ENCODE measurements around the gene AOC2. TPM values are rescaled to one million over a fixed set of nuclear protein-coding genes. Genes with fewer than 3 reads are reported as not detected.

The AOC2 gene
- total RNA-seq, 1 experiment from 2014 or later: 7.1 TPM

DNA sequence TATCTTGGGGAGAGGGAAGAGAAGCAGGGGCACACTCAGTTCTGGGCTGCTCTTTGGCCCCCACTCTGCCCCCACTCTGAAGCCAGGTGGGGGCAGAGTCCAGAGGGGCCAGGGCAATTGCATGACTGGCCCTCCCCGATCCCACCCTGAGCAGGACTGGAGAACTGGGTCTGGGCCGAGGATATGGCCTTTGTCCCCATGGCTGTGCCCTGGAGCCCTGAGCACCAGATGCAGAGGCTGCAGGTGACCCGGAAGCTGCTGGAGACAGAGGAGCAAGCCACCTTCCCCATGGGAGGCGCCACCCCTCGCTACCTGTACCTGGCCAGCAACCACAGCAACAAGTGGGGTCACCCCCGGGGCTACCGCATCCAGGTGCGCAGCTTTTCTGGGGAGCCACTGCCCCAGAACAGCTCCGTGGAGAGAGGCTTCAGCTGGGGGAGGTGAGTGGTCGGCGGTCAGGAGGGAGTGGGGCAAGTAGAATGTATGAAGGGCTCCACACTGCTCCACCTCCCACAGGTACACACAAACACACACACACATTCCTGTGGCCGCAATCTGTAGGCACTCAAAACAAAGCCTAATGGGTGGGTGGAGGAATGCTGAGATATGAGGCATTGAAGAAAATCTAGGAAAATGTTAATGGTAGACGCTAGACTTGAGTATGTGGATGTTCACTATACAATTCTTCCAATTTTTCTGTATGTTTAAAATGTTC is 28.0 kb downstream of the AOC2 start:
- no CpG with 5 or more reads among the region's 13 CpGs for WGBS (ENCODE audit: extremely low coverage, insufficient read length, low lambda C conversion rate)
- H2BK20ac ChIP-seq (ENCODE audit: low read depth, low read length, poor library complexity, severe bottlenecking): no peak overlapping the region
- no peak overlapping the region for H3K23ac ChIP-seq (ENCODE audit: insufficient read length, low read depth, low read length)
- H4K91ac ChIP-seq (ENCODE audit: insufficient read length, low read depth, low read length): no peak overlapping the region
- H2AFZ ChIP-seq (ENCODE audit: low read length): no peak overlapping the region
- H3K4me2 ChIP-seq (ENCODE audit: insufficient read depth, insufficient read length, low read length): no peak overlapping the region
- H4K20me1 ChIP-seq (ENCODE audit: control insufficient read depth, insufficient read depth, insufficient read length): no peaks in the 10 kb centered on the region
- no peak overlapping the region for H3K4ac ChIP-seq (ENCODE audit: low read depth, low read length)
- TF ChIP-seq, protein P1, sequence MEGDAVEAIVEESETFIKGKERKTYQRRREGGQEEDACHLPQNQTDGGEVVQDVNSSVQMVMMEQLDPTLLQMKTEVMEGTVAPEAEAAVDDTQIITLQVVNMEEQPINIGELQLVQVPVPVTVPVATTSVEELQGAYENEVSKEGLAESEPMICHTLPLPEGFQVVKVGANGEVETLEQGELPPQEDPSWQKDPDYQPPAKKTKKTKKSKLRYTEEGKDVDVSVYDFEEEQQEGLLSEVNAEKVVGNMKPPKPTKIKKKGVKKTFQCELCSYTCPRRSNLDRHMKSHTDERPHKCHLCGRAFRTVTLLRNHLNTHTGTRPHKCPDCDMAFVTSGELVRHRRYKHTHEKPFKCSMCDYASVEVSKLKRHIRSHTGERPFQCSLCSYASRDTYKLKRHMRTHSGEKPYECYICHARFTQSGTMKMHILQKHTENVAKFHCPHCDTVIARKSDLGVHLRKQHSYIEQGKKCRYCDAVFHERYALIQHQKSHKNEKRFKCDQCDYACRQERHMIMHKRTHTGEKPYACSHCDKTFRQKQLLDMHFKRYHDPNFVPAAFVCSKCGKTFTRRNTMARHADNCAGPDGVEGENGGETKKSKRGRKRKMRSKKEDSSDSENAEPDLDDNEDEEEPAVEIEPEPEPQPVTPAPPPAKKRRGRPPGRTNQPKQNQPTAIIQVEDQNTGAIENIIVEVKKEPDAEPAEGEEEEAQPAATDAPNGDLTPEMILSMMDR (conservative IDR thresholded peaks at IDR 0.05): no peak
- Mint-ChIP-seq H3K27ac (peak overlapping the region in 1 of 3 experiments; percentile 44; a peak in 1 of 7 replicates), H3K4me1 (peaks cover 5% of the 10 kb centered on the region in 2 experiments; a peak in 3 of 4 replicates), H3K9me3 (peaks cover 21 to 23% of the 10 kb centered on the region in 2 experiments), H3K4me3 (no peak overlapping the region), H3K36me3 (ENCODE audit: insufficient read depth in 1 of 3, low read depth in 3 of 3) (peaks cover 0 to 9% (median 7%) of the 10 kb centered on the region in 3 experiments; a peak in 6 of 7 replicates), H3K27me3 (ENCODE audit: low read depth) (peaks cover 27% of the 10 kb centered on the region)
- no peak overlapping the region for H2AK5ac ChIP-seq (ENCODE audit: insufficient read length, low read length)
- H3K23me2 ChIP-seq (ENCODE audit: insufficient read length, low read depth, low read length, poor library complexity, severe bottlenecking): no peaks in the 10 kb centered on the region
- H2BK15ac ChIP-seq (ENCODE audit: low read depth, low read length): no peak overlapping the region
- no peak overlapping the region for H2BK5ac ChIP-seq (ENCODE audit: insufficient read length, low read length)
- no peak overlapping the region for H3K9ac ChIP-seq (ENCODE audit: extremely low read depth, insufficient read length, low read length)
- H3K14ac ChIP-seq (ENCODE audit: insufficient read depth, low read length): no peak overlapping the region
- no peak overlapping the region for H3K27ac ChIP-seq (ENCODE audit: insufficient read length, low read depth, low read length)
- H3K27me3 ChIP-seq (ENCODE audit: insufficient read depth, low read length): no peaks in the 10 kb centered on the region
- no peak overlapping the region for H3K56ac ChIP-seq (ENCODE audit: insufficient read length, low read depth, low read length)
- H3K79me1 ChIP-seq (ENCODE audit: insufficient read depth, low read depth, low read length, poor library complexity, severe bottlenecking): no peaks in the 10 kb centered on the region
- no peak overlapping the region for H3K18ac ChIP-seq (ENCODE audit: insufficient read length, low read depth, low read length)
- H2BK12ac ChIP-seq (ENCODE audit: insufficient read length, low read depth, low read length): no peak overlapping the region
- DNase-seq: no peak
- no peak overlapping the region for H4K8ac ChIP-seq (replicated peaks; ENCODE audit: insufficient read length, low read depth, low read length)
- H3T11ph ChIP-seq (ENCODE audit: low read length): no peak overlapping the region
- H4K5ac ChIP-seq (ENCODE audit: insufficient read length, low read depth, low read length): no peak overlapping the region
- H3K9me3 ChIP-seq (ENCODE audit: control insufficient read depth, low read depth, low read length): no peaks in the 10 kb centered on the region
- no peaks in the 10 kb centered on the region for H3K79me2 ChIP-seq (ENCODE audit: insufficient read depth, low read length)
- H3K4me1 ChIP-seq (ENCODE audit: insufficient read depth, low read length): no peaks in the 10 kb centered on the region
- H2BK120ac ChIP-seq (ENCODE audit: low read depth, low read length, poor library complexity, severe bottlenecking): no peak overlapping the region

Data from H9 (cell line).